SK-MEL-5 (cell line): ENCODE data around the gene LAMA3. TPM values are rescaled to one million over a fixed set of nuclear protein-coding genes. Genes with fewer than 3 reads are reported as not detected.

Experiments used
- DNase-seq: peaks from one replicate; pipeline ENCODE4 v3.0.0-alpha.2; 2016; ENCODE audit warnings: low read depth, low spot score
- in situ Hi-C: cut with HindIII; loops from 2 replicates; pipeline ENCODE4 v1.10.0; 2016; ENCODE audit warnings: low sequenced_read_pairs, high pct_unique_total_duplicates, low pct_unique_long_range_greater_than_20kb
- total RNA-seq: library from RNA; depleted of rRNA; stranded (reverse); fragments of >200 nt; shearing (Covaris generic); gene quantifications from 2 replicates; pipeline ENCODE4 v1.2.3, GENCODE V29; 2014

The LAMA3 gene
- total RNA-seq, 1 experiment from 2014 or later = 1.1 TPM

DNA sequence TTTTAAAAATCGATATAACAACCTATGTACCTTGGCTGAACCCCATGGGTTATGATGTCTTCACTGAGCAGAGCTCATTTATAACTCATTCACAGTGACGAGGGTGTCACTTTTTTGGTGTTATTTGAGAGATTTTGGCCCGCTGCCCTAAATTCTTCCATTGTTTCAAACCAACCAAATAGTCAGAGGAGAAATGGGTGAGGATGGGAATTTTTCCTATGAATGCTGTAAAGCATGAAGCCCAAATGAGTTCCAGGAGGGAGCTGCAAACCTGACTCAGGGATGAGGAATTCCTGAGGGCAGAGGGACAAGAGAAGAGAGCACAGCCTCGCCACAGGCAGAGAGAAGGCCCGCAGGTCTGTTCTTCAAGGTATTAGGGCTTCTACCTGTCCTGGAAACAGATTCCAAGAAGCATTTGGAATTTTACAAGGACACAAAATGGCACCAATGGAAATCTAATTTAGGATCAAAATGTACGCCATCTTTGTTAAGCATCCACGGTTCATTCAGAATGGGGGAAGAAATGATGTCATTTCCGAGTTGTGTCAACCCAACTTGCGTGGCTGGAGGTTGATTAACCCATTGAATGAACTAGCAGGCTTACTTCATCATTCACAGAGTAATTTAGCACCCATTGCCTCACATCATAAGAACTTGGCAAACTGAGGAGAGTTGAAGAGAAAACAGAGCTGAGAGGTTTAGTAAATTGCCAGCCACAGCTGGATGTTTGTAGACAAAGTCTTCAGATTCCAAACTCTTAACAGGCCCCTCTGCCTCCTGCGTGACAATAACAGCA is 133.5 kb downstream of the LAMA3 start:
- in situ Hi-C loops = no loop called here
- DNase-seq = no peak

DNA sequence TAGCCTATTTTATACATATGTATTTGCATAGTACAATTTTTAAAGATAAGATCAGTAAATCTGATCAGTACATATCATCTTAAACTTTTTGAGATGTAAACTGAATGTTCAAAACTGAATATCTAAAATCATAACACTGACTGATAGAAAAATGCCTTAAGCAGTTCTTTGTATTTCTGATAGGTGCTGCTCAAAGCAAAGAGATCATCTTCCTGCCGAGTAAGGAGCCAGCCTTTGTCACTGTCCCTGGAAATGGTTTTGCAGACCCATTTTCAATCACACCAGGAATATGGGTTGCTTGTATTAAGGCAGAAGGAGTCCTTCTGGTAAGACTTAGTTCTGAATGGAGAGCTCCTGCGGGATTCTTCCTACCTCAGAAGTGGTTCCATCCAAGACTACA is 135.0 kb downstream of the LAMA3 start:
- peak; percentile 16 for DNase-seq
- in situ Hi-C loops = no loop called here

DNA sequence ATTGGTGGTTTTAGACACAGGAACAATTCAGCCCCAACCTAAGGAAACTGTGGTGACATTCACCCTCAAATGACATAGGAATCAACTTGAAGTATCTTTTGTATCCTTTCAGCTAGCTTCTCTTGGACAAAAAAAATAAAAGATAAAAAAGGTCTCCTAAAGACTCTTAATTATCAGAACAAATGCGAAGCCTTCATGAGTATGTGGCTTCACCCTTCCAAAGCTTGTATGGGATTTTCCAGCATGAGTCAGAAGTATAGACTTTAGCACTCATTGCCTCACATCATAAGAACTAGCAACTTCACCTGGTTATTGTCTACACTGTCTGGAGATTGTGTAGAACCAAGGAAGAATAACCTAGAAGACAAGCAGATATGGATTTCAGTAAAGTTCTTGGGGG is 135.4 kb downstream of the LAMA3 start:
- DNase-seq = no peak
- in situ Hi-C loops = no loop called here

DNA sequence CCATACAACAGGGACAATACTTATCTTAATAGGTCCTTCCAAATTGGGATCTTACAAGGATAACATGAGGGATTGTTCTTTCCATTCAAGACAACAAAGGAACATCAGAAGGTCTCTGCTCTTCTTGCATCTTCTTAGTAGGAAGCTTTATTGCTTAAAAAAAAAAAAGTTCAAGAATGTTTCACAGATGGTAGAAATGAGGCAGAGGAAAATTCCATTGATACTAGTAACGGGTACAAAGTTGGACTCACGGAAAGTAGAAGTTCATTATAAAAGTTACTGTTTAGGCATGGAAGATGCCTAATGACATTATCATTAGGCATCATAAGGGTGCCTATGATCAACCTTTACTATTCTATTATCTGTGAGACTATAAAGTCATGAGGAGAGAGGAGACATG is 136.2 kb downstream of the LAMA3 start:
- DNase-seq = no peak
- in situ Hi-C loops = no loop called here

DNA sequence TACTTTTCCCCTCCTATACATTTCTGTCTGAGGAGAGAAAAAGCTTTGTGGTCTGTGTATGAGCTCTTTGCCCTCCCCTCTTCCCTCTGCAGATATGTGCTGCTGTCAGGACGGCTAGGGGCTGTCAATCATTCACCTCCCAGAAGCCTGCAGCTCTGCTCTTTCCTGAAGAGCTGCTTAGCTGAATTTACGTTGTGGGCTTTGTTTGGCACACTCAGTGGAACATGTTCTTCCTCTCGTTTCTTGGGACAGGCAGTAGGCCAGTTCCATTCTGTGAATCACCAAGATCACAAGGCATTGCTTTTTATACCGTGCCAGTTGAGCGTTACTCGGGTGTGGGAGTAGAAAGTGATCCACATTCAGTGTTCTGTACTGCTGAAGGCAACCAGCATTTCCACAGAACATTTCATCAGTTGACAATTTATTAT is 136.7 kb downstream of the LAMA3 start:
- in situ Hi-C loops = no loop called here
- no peak for DNase-seq

DNA sequence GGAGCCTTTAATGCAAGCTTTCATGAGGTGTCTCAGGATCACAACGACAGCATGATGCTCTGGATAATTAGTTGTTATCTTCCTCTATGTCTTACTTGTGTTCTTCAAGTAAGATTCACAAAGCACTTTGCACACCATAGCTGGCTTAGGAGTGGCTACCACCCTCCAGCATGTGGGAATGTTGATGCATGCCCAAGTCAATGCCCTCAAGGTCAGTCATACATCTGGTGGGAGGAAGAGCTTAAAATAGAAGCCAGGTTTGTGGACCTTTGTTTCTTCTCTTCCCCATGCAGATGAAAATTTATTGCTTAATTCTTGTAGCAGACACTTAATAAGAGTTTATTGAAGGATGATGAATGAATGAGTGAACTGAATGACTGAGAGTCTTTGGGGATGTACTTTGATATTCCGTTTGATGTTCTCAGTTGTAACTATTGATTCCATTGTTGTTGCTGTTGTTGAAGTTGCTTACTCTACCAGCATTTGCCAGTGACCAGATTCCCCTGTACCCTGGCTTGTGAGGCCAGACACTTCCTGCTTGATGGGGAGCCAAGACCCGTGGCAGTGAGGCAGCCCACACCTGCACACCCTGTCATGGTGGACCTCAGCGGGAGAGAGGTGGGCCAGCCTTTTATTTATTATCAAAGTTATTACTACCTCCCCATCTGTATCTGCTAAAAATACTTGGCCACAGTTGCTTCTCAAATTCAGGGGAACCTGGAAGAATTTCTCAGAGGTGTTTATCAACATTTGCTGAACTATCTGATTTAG is 137.8 kb downstream of the LAMA3 start:
- DNase-seq = no peak
- in situ Hi-C loops = no loop called here

DNA sequence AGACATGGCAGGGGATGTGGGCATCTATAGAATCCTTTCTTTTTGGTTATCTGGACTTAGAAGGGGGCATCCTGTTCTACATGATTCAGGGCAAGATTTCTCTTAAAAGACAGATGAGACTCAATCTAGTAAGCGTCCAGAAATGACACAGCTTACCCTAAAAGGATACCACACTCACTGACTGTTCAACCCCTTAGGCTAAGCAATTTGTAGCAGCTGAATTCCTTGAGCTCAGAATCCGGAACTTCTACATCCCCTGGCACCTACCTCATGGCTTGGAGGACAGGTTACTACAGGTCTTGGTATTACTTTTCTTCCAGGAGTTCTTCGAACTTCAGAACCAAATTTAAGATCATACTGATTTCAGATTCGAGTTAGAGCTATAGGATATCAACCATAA is 138.4 kb downstream of the LAMA3 start:
- no peak for DNase-seq
- in situ Hi-C loops = no loop called here

DNA sequence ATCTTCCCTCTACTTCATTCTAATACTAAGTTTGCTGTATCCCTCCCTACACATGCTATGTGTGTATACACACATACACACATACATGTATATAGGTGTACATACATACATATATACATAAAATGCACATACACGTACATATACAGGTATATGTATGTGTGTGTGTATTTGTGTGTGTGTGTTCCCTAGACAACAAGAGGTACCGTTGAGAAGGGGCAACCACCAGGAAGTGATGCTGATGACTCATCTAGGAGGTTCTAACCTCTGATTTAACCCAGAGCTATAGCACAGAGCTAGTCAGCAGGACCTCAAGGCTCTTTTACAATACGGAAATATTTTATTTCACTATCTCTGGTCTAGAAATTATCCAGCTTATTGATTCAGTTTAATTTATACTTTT is 139.2 kb downstream of the LAMA3 start:
- peak; percentile 31 for DNase-seq
- in situ Hi-C loops = no loop called here

DNA sequence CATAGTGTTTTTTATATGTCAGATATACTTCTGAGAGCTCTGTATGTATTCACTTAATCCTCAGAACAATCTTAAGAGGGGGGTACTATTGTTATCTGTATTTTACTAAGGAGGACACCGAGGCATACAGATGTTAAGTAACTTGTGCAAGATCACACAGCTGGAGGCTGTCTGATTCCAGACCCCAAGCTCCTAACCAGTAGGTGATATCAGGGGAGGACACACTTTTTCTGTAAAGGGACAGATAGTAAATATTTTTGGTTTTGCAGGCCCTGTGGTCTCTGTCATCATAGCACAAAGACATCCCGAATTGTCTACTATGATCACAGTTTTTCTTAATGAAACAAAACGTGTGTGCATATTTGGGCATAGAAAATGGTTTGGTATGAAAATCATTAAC is 143.7 kb downstream of the LAMA3 start:
- no peak for DNase-seq
- in situ Hi-C loops = no loop called here

DNA sequence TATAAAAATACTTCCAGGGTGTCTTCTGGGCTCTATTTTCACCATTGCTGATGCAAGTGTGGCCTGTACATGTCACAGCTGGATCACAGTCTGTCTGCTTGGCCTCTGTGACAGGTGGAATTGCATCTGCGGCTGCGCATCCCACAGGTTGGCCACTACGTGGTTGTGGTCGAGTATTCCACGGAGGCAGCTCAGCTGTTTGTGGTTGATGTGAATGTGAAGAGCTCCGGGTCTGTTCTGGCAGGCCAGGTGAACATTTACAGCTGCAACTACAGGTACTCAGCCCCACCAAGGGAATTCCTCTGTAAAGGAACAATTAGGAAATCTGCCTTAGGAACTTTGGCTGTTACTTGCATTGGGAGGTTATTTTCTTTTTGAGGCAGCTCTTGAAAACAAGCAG is 144.5 kb downstream of the LAMA3 start:
- no peak for DNase-seq
- in situ Hi-C loops = no loop called here

DNA sequence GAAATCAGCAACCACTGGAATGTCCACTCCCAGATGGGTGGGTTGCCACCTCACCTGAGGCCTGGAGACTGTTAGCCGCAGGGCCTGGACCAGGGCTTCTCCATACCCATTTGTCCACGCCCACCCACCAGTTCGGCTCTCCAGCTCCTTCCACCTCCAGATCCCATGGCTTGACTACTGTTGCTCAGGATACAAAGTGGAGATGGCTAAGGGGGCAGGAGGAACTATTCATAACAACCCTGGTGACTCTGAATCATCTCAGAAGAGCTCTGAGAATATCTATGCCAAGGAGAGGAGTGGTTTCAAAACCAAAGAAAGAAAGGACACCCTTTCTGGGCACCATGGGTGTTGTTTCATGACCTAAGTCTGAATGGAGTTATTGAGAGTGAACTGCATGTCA is 145.8 kb downstream of the LAMA3 start:
- peak; percentile 68 for DNase-seq
- in situ Hi-C loops = no loop called here

DNA sequence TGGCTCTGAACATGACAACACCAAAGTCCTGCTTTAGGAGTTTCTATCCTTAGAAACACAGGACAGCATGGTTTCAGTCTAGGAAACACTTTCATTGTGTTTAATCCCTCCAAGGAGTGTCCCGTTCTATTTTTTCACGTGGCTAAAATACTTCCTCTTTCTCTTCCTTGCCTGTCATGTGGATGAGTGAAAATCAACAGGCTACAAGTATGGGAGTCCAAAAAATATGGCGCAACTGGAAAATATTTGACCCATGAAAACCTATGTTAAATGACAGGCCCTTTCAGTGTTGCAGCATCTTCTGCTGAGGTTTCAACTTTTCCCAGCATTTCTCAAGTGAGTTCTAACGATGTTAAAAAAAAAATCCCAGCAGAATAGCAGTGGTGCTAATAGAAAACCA is 146.3 kb downstream of the LAMA3 start:
- in situ Hi-C loops = no loop called here
- DNase-seq = no peak

DNA sequence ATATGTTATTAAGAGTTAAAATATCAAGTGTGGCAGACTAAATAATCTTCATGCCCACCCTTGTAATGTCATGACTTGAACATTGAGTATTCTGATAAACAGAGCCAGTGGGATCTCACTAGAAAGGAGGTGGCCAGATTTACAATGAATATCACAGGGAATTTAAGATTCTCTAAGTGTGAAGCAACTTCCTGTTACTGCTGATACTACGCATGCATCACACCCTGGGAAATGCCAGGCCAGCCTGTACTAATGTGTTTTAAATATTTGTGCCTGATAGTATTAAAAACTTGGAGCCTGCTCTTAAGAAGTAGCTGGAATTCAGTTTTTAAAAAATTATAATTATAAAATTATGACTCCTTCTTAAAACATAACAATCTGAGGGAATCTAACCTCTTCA is 148.3 kb downstream of the LAMA3 start:
- DNase-seq = no peak
- in situ Hi-C loops = no loop called here

DNA sequence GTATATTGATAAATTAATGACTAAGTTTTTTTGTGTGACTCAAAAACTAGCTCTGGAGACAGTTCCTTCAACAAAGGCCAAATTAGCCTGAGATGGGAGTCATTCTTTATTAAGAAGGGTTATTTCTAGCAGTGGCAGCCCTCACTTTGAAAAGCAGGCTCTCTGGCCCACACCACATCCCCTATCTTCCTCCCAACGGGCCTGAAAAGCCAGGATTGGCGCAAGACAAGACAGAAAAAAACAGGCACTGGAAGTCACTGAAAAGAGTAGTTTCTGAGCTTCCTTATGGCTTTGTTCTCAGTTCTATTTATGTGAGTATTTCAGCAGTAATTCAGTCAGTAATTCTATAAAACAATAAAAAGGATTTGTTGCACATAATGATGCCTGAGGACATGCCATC is 149.0 kb downstream of the LAMA3 start:
- DNase-seq = no peak
- in situ Hi-C loops = no loop called here

DNA sequence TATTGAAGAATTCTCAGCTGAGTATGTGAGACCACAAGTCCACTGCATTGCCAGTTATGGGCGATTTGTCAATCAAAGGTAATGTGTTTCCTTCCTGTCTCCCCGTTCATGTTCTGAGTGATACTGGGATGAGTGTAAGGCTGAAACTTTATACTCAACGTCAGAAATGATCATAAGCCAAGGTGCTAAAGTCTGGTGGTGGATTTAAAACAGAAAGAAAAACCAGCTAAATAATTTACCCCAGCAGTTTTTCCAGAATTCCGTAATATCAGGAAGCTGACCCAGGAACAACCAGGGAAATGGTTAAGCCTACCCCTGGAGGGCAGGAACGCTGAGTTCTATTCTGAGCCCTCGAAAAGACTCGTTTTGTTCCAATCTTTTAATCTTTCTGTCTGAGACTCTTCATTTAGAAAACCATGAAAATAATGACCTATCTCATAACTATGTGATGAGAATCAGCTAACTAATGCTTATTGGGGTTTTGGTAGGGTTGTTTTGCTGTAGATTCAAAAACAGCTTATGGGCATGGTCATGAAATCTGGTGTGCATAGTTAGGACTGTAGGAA is 149.6 kb downstream of the LAMA3 start:
- DNase-seq = no peak
- in situ Hi-C loops = no loop called here

DNA sequence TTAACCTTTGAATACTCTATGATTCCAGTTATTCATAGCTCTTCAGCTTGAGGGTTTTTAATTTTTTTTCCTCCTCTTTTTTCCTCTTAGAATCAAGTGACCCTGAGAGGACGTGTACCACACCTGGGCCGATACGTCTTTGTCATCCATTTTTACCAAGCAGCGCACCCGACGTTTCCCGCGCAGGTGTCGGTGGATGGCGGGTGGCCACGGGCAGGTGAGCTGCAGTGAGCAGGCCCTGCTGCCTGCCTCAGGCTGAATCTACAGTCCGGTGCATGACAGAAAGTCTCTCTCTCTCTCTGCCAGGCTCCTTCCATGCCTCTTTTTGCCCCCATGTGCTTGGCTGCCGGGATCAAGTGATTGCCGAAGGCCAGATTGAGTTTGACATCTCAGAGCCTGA is 153.1 kb downstream of the LAMA3 start:
- DNase-seq = no peak
- in situ Hi-C loops = no loop called here

DNA sequence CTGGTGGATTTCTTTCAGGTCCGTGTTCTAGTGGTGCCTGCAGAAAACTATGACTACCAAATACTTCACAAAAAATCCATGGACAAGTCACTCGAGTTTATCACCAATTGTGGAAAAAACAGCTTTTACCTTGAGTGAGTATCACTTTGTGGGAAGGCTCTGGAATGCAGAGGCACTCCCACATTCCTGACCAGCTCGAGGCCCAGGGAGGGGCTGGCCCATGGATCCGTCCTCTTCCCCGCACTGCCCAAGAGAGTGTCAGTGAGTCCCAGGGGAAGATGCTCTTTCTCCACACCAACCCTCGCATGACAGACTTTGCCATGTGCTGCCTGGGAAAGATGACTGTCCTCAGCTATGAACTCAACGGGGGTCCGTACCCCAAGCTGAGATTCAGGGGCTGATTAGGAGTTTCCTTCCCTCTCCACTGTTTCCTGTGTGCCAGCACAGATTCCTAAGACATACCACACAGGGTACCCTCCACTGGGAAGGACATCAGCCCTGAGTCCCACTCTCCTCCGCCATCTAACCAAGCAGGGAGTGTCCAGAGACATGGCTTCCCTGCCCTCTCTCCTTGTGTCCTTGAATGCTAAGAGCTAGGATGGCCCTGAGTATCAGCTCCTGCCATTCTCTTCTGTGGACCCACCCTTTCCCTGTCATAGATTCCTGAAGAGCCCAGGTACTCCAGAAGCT is 155.9 kb downstream of the LAMA3 start:
- in situ Hi-C loops = no loop called here
- no peak for DNase-seq

DNA sequence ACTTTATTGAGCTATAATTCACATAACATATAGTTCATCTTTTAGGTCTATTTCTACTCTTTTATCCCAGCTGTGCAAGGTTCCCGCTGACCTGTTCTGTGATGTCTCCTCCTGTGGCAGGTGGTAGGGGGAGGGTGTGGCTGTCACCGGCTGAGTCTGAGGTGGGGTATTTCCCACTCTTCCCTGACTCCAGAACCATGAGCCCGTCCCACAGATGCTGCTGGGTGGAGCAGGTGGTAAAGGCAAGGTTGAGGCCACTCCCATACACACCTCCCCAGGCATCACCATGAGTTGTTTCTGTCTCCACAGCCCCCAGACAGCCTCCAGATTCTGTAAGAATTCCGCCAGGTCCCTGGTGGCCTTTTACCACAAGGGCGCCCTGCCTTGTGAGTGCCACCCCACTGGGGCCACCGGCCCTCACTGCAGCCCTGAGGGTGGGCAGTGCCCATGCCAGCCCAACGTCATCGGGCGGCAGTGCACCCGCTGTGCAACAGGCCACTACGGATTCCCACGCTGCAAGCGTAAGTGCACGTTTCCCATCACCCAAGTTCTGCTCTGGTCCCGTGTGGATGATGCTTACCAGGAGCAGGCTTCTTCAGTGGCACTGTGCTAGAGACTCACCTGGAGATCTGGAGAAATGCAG is 156.9 kb downstream of the LAMA3 start:
- in situ Hi-C loops = no loop called here
- DNase-seq = no peak
